GM19452 (cell line): ENCODE results near the gene NTMT1.
"Not testable (repeated sequence)": the region's sequence is repeated elsewhere in the genome, so short reads cannot be mapped to it uniquely, and the experiment has no call there.

ENCODE experiments used
- ATAC-seq: cut with Tn5 transposase; IDR thresholded peaks from one replicate; pipeline ENCODE4 v1.9.1; 2021; ENCODE audit not compliant: unreplicated experiment

Gene NTMT1

GRCh38 chr9:129635099-129636065 is 9.4 kb downstream of the NTMT1 start:
- no peak for ATAC-seq

GRCh38 chr9:129636343-129636742 is 10.4 kb downstream of the NTMT1 start:
- not testable (repeated sequence) for ATAC-seq

GRCh38 chr9:129637102-129637501 is 11.1 kb downstream of the NTMT1 start:
- ATAC-seq = no peak

- no peak for ATAC-seq
Measured at GRCh38 chr9:129637673-129638439, 11.9 kb downstream of the NTMT1 start.

GRCh38 chr9:129639034-129639630 is 13.2 kb downstream of the NTMT1 start:
- no peak for ATAC-seq

- ATAC-seq = no peak
Measured at GRCh38 chr9:129639756-129640085, 13.8 kb downstream of the NTMT1 start.

- ATAC-seq = no peak
Measured at GRCh38 chr9:129640086-129640870, 14.3 kb downstream of the NTMT1 start.

- ATAC-seq = no peak
Measured at GRCh38 chr9:129640871-129641749, 15.1 kb downstream of the NTMT1 start.

- ATAC-seq = peak; percentile 83
Measured at GRCh38 chr9:129641750-129642585, 16.0 kb downstream of the NTMT1 start, which contains the start of gene ASB6. Gene ASB6 (minus strand): TSS chr9:129642151. CDS start chr9:129641999, 152 bp downstream.

- no peak for ATAC-seq
Measured at GRCh38 chr9:129643706-129644105, 17.7 kb downstream of the NTMT1 start.

GRCh38 chr9:129644365-129644764 is 18.4 kb downstream of the NTMT1 start:
- no peak for ATAC-seq

GRCh38 chr9:129644902-129645301 is 18.9 kb downstream of the NTMT1 start:
- ATAC-seq = no peak

GRCh38 chr9:129646252-129646651 is 20.3 kb downstream of the NTMT1 start:
- ATAC-seq = no peak

- ATAC-seq = no peak
Measured at GRCh38 chr9:129646654-129647053, 20.7 kb downstream of the NTMT1 start.

GRCh38 chr9:129647635-129648034 is 21.7 kb downstream of the NTMT1 start:
- ATAC-seq = no peak

GRCh38 chr9:129648092-129648763 is 22.3 kb downstream of the NTMT1 start:
- no peak for ATAC-seq

GRCh38 chr9:129648764-129649115 is 22.8 kb downstream of the NTMT1 start:
- no peak for ATAC-seq
